Stimulated activated naive CD8-positive, alpha-beta T cell treated with anti-CD3 and anti-CD28 coated beads, Interleukin-15, Interleukin-2, amounts not matched to agents 100 ng/mL and 50 ng/mL, for 24 hours (primary cell): ENCODE data around the gene ELAC1.
A peak's percentile ranks its signal among the peaks of the same experiment; 100 is the strongest.

Experiments used
- H3K27ac Mint-ChIP-seq: one replicate; pipeline ENCODE4 v1.8.0; 2021; ENCODE audit warnings: mild to moderate bottlenecking, mixed read lengths
- H3K27me3 Mint-ChIP-seq: one replicate; pipeline ENCODE4 v1.8.0; 2021; ENCODE audit warnings: mixed read lengths
- H3K36me3 Mint-ChIP-seq: one replicate; pipeline ENCODE4 v1.8.0; 2021; ENCODE audit warnings: low read depth, mixed read lengths
- H3K4me1 Mint-ChIP-seq: one replicate; pipeline ENCODE4 v1.8.0; 2021; ENCODE audit warnings: low read depth, mixed read lengths
- H3K4me3 Mint-ChIP-seq: one replicate; pipeline ENCODE4 v1.8.0; 2021; ENCODE audit warnings: mild to moderate bottlenecking, mixed read lengths
- H3K9me3 Mint-ChIP-seq: one replicate; pipeline ENCODE4 v1.8.0; 2021; ENCODE audit warnings: mixed read lengths

ELAC1 gene

GRCh38 chr18:51025512-51025911, 57.7 kb downstream of the ELAC1 start:
- H3K27ac Mint-ChIP-seq = no peak overlapping the region
- H3K4me3 Mint-ChIP-seq = no peak overlapping the region
- no peaks in the 10 kb centered on the region for H3K9me3 Mint-ChIP-seq
- peaks cover 6% of the 10 kb centered on the region for H3K36me3 Mint-ChIP-seq
- H3K27me3 Mint-ChIP-seq = no peaks in the 10 kb centered on the region
- H3K4me1 Mint-ChIP-seq = peaks cover 25% of the 10 kb centered on the region

- Mint-ChIP-seq H3K36me3 (peaks cover 5% of the 10 kb centered on the region), H3K27me3 (no peaks in the 10 kb centered on the region), H3K27ac (peak overlapping the region; percentile 36), H3K4me3 (peak overlapping the region; percentile 91), H3K4me1 (peaks cover 49% of the 10 kb centered on the region), H3K9me3 (no peaks in the 10 kb centered on the region)
These were observed 60.5 kb downstream of the ELAC1 start for GRCh38 chr18:51028201-51028805.

GRCh38 chr18:51029378-51029693, 61.5 kb downstream of the ELAC1 start:
- H3K4me3 Mint-ChIP-seq = peak overlapping the region; percentile 91
- peak overlapping the region; percentile 95 for H3K27ac Mint-ChIP-seq
- peaks cover 58% of the 10 kb centered on the region for H3K4me1 Mint-ChIP-seq
- peaks cover 10% of the 10 kb centered on the region for H3K36me3 Mint-ChIP-seq
- no peaks in the 10 kb centered on the region for H3K9me3 Mint-ChIP-seq
- H3K27me3 Mint-ChIP-seq = no peaks in the 10 kb centered on the region

- Mint-ChIP-seq H3K36me3 (peaks cover 16% of the 10 kb centered on the region), H3K4me3 (peak within 1 kb of the TSS; percentile 97), H3K27ac (peak within 1 kb of the TSS; percentile 95), H3K27me3 (no peaks in the 10 kb centered on the region), H3K9me3 (no peaks in the 10 kb centered on the region), H3K4me1 (peaks cover 64% of the 10 kb centered on the region)
These were observed 62.1 kb downstream of the ELAC1 start, which contains the start of gene SMAD4 for GRCh38 chr18:51029694-51030536. TSS of gene SMAD4 (plus strand) at chr18:51030213. CDS start at chr18:51047047, 16,834 bp downstream.

- H3K9me3 Mint-ChIP-seq = no peaks in the 10 kb centered on the region
These were observed 62.9 kb downstream of the ELAC1 start for GRCh38 chr18:51030537-51031258.

GRCh38 chr18:51032193-51032592, 64.4 kb downstream of the ELAC1 start:
- peaks cover 28% of the 10 kb centered on the region for H3K36me3 Mint-ChIP-seq
- no peaks in the 10 kb centered on the region for H3K9me3 Mint-ChIP-seq
- H3K4me3 Mint-ChIP-seq = peak overlapping the region; percentile 97
- H3K27ac Mint-ChIP-seq = no peak overlapping the region
- H3K27me3 Mint-ChIP-seq = no peaks in the 10 kb centered on the region
- peaks cover 86% of the 10 kb centered on the region for H3K4me1 Mint-ChIP-seq

More at GRCh38 chr18:51030537-51031258, 62.9 kb downstream of the ELAC1 start:
- Mint-ChIP-seq H3K27me3 (no peaks in the 10 kb centered on the region), H3K4me3 (peak overlapping the region; percentile 97), H3K27ac (peak overlapping the region; percentile 89), H3K36me3 (peaks cover 21% of the 10 kb centered on the region), H3K4me1 (peaks cover 72% of the 10 kb centered on the region)

- peaks cover 28% of the 10 kb centered on the region for H3K36me3 Mint-ChIP-seq
- no peak overlapping the region for H3K4me3 Mint-ChIP-seq
- H3K27me3 Mint-ChIP-seq = no peaks in the 10 kb centered on the region
- peaks cover 94% of the 10 kb centered on the region for H3K4me1 Mint-ChIP-seq
- no peak overlapping the region for H3K27ac Mint-ChIP-seq
- no peaks in the 10 kb centered on the region for H3K9me3 Mint-ChIP-seq
These were observed 69.4 kb downstream of the ELAC1 start for GRCh38 chr18:51037230-51037629.
